Panc1 (cell line): ENCODE data around the gene STK24. TPM values are rescaled to one million over a fixed set of nuclear protein-coding genes. Genes with fewer than 3 reads are reported as not detected.

ENCODE experiments used
- ATAC-seq: fragments of 200-7000 bp; cut with Tn5 transposase; 2 replicates; pipeline ENCODE4 v1.9.1; 2020; ENCODE audit warnings: mild to moderate bottlenecking, moderate library complexity
- BruUV-seq: library from RNA; stranded (reverse); fragments of 400-500 nt; replicated peaks from 2 replicates; lab custom pipeline; 2021; lab: Mats Ljungman, UMichigan
- CTCF ChIA-PET: fragments of 300-600 bp; sonication (Branson Sonifier 250); formaldehyde crosslinking; loops from one replicate; lab custom pipeline; 2022; ENCODE audit warnings: antibody characterized with exemption; lab: Charles Lee
- POLR2A ChIA-PET: fragments of 300-600 bp; sonication (Branson Sonifier 250); formaldehyde crosslinking; loops from one replicate; lab custom pipeline; 2022; ENCODE audit warnings: antibody characterized with exemption; lab: Charles Lee
- DNase-seq: peaks from one replicate; pipeline ENCODE4 v3.0.0-alpha.2; 2010; ENCODE audit warnings: low read depth, low spot score
- H3K27ac ChIP-seq: 2 replicates; pipeline ENCODE4 v1.5.1; 2011; ENCODE audit warnings: mild to moderate bottlenecking, low read length, inconsistent platforms
- H3K27me3 ChIP-seq: fragments of 200-500 bp; sonication (Bioruptor generic); 2 replicates; pipeline ENCODE4 v1.6.0; 2014; ENCODE audit warnings: low read length, inconsistent platforms; ENCODE audit not compliant: control insufficient read depth, insufficient read depth
- H3K36me3 ChIP-seq: fragments of 200-500 bp; sonication (Bioruptor generic); 2 replicates; pipeline ENCODE4 v1.5.1; 2014; ENCODE audit warnings: inconsistent platforms, mild to moderate bottlenecking, low read length, moderate library complexity; ENCODE audit not compliant: control insufficient read depth, insufficient read depth
- H3K4me1 ChIP-seq: 2 replicates; pipeline ENCODE4 v1.5.1; 2011; ENCODE audit warnings: inconsistent platforms, mild to moderate bottlenecking, low read length, moderate library complexity; ENCODE audit not compliant: control insufficient read depth, insufficient read depth
- H3K4me3 ChIP-seq, 2 experiments: 2 replicates each; pipeline ENCODE4 v1.5.1; 2011 to 2012; ENCODE audit warnings: low read depth in 2 of 2, low read length in 2 of 2, mild to moderate bottlenecking in 2 of 2, inconsistent platforms in 1 of 2, moderate library complexity in 1 of 2
- H3K9me3 ChIP-seq: fragments of 200-500 bp; sonication (Bioruptor generic); 2 replicates; pipeline ENCODE4 v1.5.1; 2014; ENCODE audit warnings: low read depth, mild to moderate bottlenecking, inconsistent platforms, low read length, moderate library complexity; ENCODE audit not compliant: control insufficient read depth, insufficient read depth
- CTCF ChIP-seq: fragments of 450-650 bp; IDR thresholded peaks from 2 replicates; pipeline ENCODE4 v1.5.1; 2017; ENCODE audit warnings: mild to moderate bottlenecking
- POLR2AphosphoS5 ChIP-seq: IDR thresholded peaks from 2 replicates; pipeline ENCODE4 v1.6.1; 2012; ENCODE audit warnings: mild to moderate bottlenecking, low read depth, low read length, moderate library complexity
- REST ChIP-seq, 2 experiments: IDR thresholded peaks; 2 replicates each; pipeline ENCODE4 v1.6.1; 2011 to 2012; ENCODE audit warnings: low read depth in 2 of 2, control low read depth in 1 of 2, low read length in 1 of 2, mild to moderate bottlenecking in 1 of 2, moderate library complexity in 1 of 2; ENCODE audit not compliant: insufficient read depth in 1 of 2
- SIN3A ChIP-seq: IDR thresholded peaks from 2 replicates; pipeline ENCODE4 v1.6.1; 2012; ENCODE audit warnings: low read depth, mild to moderate bottlenecking, low read length, moderate library complexity, borderline replicate concordance; ENCODE audit not compliant: insufficient read depth
- TCF7L2 ChIP-seq: IDR thresholded peaks from 2 replicates; pipeline ENCODE4 v1.6.1; 2011; ENCODE audit warnings: mild to moderate bottlenecking, low read depth, low read length, inconsistent platforms
- in situ Hi-C: cut with HindIII; loops from 2 replicates; pipeline ENCODE4 v1.10.0; 2016; ENCODE audit warnings: low sequenced_read_pairs, low pct_unique_long_range_greater_than_20kb
- intact Hi-C: fragments of 100-400 bp; cut with micrococcal nuclease; formaldehyde crosslinking; loops from one replicate; pipeline ENCODE4 v1.10.0; 2022; ENCODE audit not compliant: unreplicated experiment
- total RNA-seq: library from RNA; stranded (reverse); gene quantifications from one replicate; pipeline ENCODE4 v1.2.1, GENCODE V29; 2021; ENCODE audit not compliant: unreplicated experiment

Gene STK24
- total RNA-seq, 1 experiment from 2014 or later, result 57.3 TPM

GRCh38 chr13:98459171-98459681 lies 117.7 kb downstream of the STK24 start:
- Histone ChIP-seq H3K27me3 (no peaks in the 10 kb centered on the region), H3K9me3 (no peaks in the 10 kb centered on the region), H3K4me3 (no peak overlapping the region), H3K36me3 (no peaks in the 10 kb centered on the region), H3K27ac (no peak overlapping the region), H3K4me1 (no peaks in the 10 kb centered on the region)
- CTCF ChIA-PET, result no interaction called here
- BruUV-seq, result no TSS peak
- TF ChIP-seq CTCF (no peak), SIN3A (no peak), POLR2AphosphoS5 (no peak), TCF7L2 (no peak), REST (IDR thresholded peaks at IDR 0.05; ENCODE audit: insufficient read depth in 1 of 2, low read depth in 2 of 2, low read length in 1 of 2) (no peak)
- no peak for ATAC-seq
- POLR2A ChIA-PET, result no interaction called here
- no peak for DNase-seq
- intact Hi-C loops, result no loop called here
- in situ Hi-C loops, result no loop called here

- Histone ChIP-seq H3K36me3 (no peaks in the 10 kb centered on the region; the same call in 1 of the 2 replicates), H3K27ac (no peak overlapping the region), H3K9me3 (no peaks in the 10 kb centered on the region), H3K4me3 (no peak overlapping the region), H3K4me1 (no peaks in the 10 kb centered on the region), H3K27me3 (no peaks in the 10 kb centered on the region)
- TF ChIP-seq CTCF, result no peak
- no peak for TF ChIP-seq REST (IDR thresholded peaks at IDR 0.05; ENCODE audit: insufficient read depth in 1 of 2, low read depth in 2 of 2, low read length in 1 of 2)
- intact Hi-C loops, result no loop called here
- ChIA-PET CTCF (no interaction called here), POLR2A (no interaction called here)
- ATAC-seq (no peak), DNase-seq (no peak)
- in situ Hi-C loops, result no loop called here
- no TSS peak for BruUV-seq
Measured at GRCh38 chr13:98458431-98458830, 118.5 kb downstream of the STK24 start.
